IMR-90 (cell line): ENCODE data around the gene ST7. TPM values are rescaled to one million over a fixed set of nuclear protein-coding genes. Genes with fewer than 3 reads are reported as not detected.

Experiments used
- ATAC-seq: fragments of 200-7000 bp; cut with Tn5 transposase; 2 replicates; pipeline ENCODE4 v1.9.1; 2020; ENCODE audit warnings: low read depth, mild to moderate bottlenecking, moderate library complexity
- BruUV-seq: library from RNA; stranded (reverse); fragments of 400-500 nt; replicated peaks from 2 replicates; lab custom pipeline; 2021; lab: Mats Ljungman, UMichigan
- CTCF ChIA-PET: fragments of 300-600 bp; formaldehyde crosslinking; extraction: SDS; loops from one replicate; lab custom pipeline; 2021; ENCODE audit warnings: antibody characterized with exemption; lab: Yijun Ruan, JAX
- POLR2A ChIA-PET: fragments of 300-600 bp; sonication (Branson Sonifier 250); formaldehyde crosslinking; loops from one replicate; lab custom pipeline; 2022; ENCODE audit warnings: antibody characterized with exemption; ENCODE audit not compliant: unreplicated experiment; lab: Charles Lee
- DNase-seq: peaks from one replicate; pipeline ENCODE4 v3.0.0; 2013
- H2AFZ ChIP-seq: replicated peaks from 2 replicates; pipeline ENCODE3; 2013; ENCODE audit warnings: low read length, mild to moderate bottlenecking; ENCODE audit not compliant: poor library complexity
- H2AK5ac ChIP-seq: 2 replicates; pipeline ENCODE4 v1.6.1; 2013; ENCODE audit warnings: low read depth, low read length, inconsistent platforms
- H2AK9ac ChIP-seq: replicated peaks from 2 replicates; pipeline ENCODE3; 2013; ENCODE audit warnings: mild to moderate bottlenecking, low read depth, low read length, moderate library complexity; ENCODE audit not compliant: poor library complexity
- H2BK120ac ChIP-seq: 2 replicates; pipeline ENCODE4 v1.6.1; 2013; ENCODE audit warnings: low read depth, low read length, inconsistent platforms
- H2BK15ac ChIP-seq: 3 replicates; pipeline ENCODE4 v1.6.1; 2013; ENCODE audit warnings: low read depth, low read length, inconsistent platforms
- H2BK20ac ChIP-seq: 2 replicates; pipeline ENCODE4 v1.6.1; 2013; ENCODE audit warnings: low read depth, mild to moderate bottlenecking, inconsistent platforms, low read length, moderate library complexity
- H2BK5ac ChIP-seq: 2 replicates; pipeline ENCODE4 v1.6.1; 2013; ENCODE audit warnings: mild to moderate bottlenecking, low read depth, low read length, inconsistent platforms; ENCODE audit not compliant: poor library complexity, severe bottlenecking
- H3K14ac ChIP-seq: replicated peaks from 2 replicates; pipeline ENCODE4 v1.6.1; 2013; ENCODE audit warnings: low read depth, low read length, inconsistent platforms
- H3K18ac ChIP-seq: 2 replicates; pipeline ENCODE4 v1.6.1; 2013; ENCODE audit warnings: low read depth, low read length, control low read depth
- H3K23ac ChIP-seq: 2 replicates; pipeline ENCODE4 v1.6.1; 2013; ENCODE audit warnings: low read depth, low read length, inconsistent platforms
- H3K27ac ChIP-seq: 2 replicates; pipeline ENCODE4 v1.5.1; 2013; ENCODE audit warnings: mild to moderate bottlenecking, control low read depth, low read length; ENCODE audit not compliant: insufficient read depth
- H3K27me3 ChIP-seq: 2 replicates; pipeline ENCODE4 v1.6.1; 2013; ENCODE audit warnings: low read length; ENCODE audit not compliant: control insufficient read depth, insufficient read depth
- H3K36me3 ChIP-seq: 2 replicates; pipeline ENCODE4 v1.6.1; 2013; ENCODE audit warnings: low read length, mixed read lengths; ENCODE audit not compliant: control insufficient read depth, insufficient read depth
- H3K4ac ChIP-seq: 2 replicates; pipeline ENCODE4 v1.6.1; 2013; ENCODE audit warnings: low read depth, low read length, inconsistent platforms
- H3K4me1 ChIP-seq: 2 replicates; pipeline ENCODE4 v1.6.1; 2013; ENCODE audit warnings: low read length, mixed read lengths; ENCODE audit not compliant: control insufficient read depth, insufficient read depth
- H3K4me2 ChIP-seq: 2 replicates; pipeline ENCODE4 v1.6.1; 2013; ENCODE audit warnings: low read depth, mild to moderate bottlenecking, control low read depth, low read length, moderate library complexity
- H3K4me3 ChIP-seq: 2 replicates; pipeline ENCODE4 v1.5.1; 2013; ENCODE audit warnings: low read depth, mild to moderate bottlenecking, control low read depth, low read length, moderate library complexity; ENCODE audit not compliant: insufficient read depth
- H3K56ac ChIP-seq: 2 replicates; pipeline ENCODE4 v1.6.1; 2013; ENCODE audit warnings: low read length, inconsistent platforms; ENCODE audit not compliant: insufficient read depth; ENCODE audit errors: extremely low read depth
- H3K79me1 ChIP-seq, 2 experiments: 2 replicates each; pipeline ENCODE4 v1.6.1; 2013; ENCODE audit warnings: low read length in 2 of 2, inconsistent platforms in 1 of 2, low read depth in 1 of 2
- H3K9ac ChIP-seq: 2 replicates; pipeline ENCODE4 v1.6.1; 2013; ENCODE audit warnings: low read depth, low read length, control low read depth
- H3K9me1 ChIP-seq: 2 replicates; pipeline ENCODE4 v1.6.1; 2013; ENCODE audit warnings: low read length, inconsistent platforms; ENCODE audit not compliant: insufficient read depth
- H3K9me3 ChIP-seq: 2 replicates; pipeline ENCODE4 v1.6.1; 2013; ENCODE audit warnings: low read length; ENCODE audit not compliant: control insufficient read depth, insufficient read depth
- H4K20me1 ChIP-seq: 2 replicates; pipeline ENCODE4 v1.6.1; 2013; ENCODE audit warnings: low read length, inconsistent platforms; ENCODE audit not compliant: insufficient read depth
- H4K5ac ChIP-seq: 2 replicates; pipeline ENCODE4 v1.6.1; 2013; ENCODE audit warnings: mild to moderate bottlenecking, low read depth, low read length, control low read depth
- H4K8ac ChIP-seq, 2 experiments: 2 replicates each; pipeline ENCODE4 v1.6.1; 2013; ENCODE audit warnings: low read depth in 2 of 2, low read length in 2 of 2, control low read depth in 1 of 2, inconsistent platforms in 1 of 2
- H4K91ac ChIP-seq: 2 replicates; pipeline ENCODE4 v1.6.1; 2013; ENCODE audit warnings: low read depth, low read length, inconsistent platforms; ENCODE audit not compliant: insufficient read depth
- CEBPB ChIP-seq: IDR thresholded peaks from 2 replicates; pipeline ENCODE4 v1.6.1; 2012; ENCODE audit warnings: low read depth, low read length, improper control_type of control experiment
- WGBS, 2 experiments: methylation state at CpG; one replicate each; pipeline versions ENCODE4 v1.1.5 to v1.1.7; 2013; ENCODE audit warnings: missing lambda C conversion rate in 2 of 2; ENCODE audit not compliant: insufficient read length in 1 of 2; ENCODE audit errors: extremely low coverage in 2 of 2; 5-methylcytosine and 5-hydroxymethylcytosine counted together
- dilution Hi-C: fragments of 300-500 bp; cut with HindIII; formaldehyde crosslinking; loops from one replicate; pipeline ENCODE4 v1.14.3; 2018; ENCODE audit warnings: low sequenced_read_pairs; ENCODE audit not compliant: unreplicated experiment
- in situ Hi-C: fragments of 300-500 bp; cut with MboI; formaldehyde crosslinking; loops from 3 replicates; pipeline ENCODE4 v1.14.3; 2019; ENCODE audit warnings: low sequenced_read_pairs, inconsistent platforms, mixed read lengths
- intact Hi-C: fragments of 100-400 bp; cut with micrococcal nuclease; formaldehyde crosslinking; loops from 2 replicates; pipeline ENCODE4 v1.10.0; 2022
- polyA plus RNA-seq, 3 experiments: library from polyadenylated mRNA; depleted of rRNA; stranded (reverse); fragments of >200 nt; gene quantifications; 2 replicates each; pipeline ENCODE4 v1.2.3, GENCODE V29; 2012; ENCODE audit warnings: low replicate concordance in 1 of 3
- total RNA-seq: library from RNA; depleted of rRNA; stranded (reverse); fragments of >200 nt; gene quantifications from 2 replicates; pipeline ENCODE4 v1.2.3, GENCODE V29; 2012
- TF ChIP-seq, protein P1 (sequence below): fragments of 150-350 bp; IDR thresholded peaks from 2 replicates; pipeline ENCODE4 v1.6.1; 2016; ENCODE audit warnings: low read depth, mild to moderate bottlenecking, low read length, moderate library complexity, borderline replicate concordance

Gene ST7
- total and polyA plus RNA-seq, 2 of the 4 experiments (the other 2 are of a cell fraction): 18.6 to 26.0 TPM

DNA sequence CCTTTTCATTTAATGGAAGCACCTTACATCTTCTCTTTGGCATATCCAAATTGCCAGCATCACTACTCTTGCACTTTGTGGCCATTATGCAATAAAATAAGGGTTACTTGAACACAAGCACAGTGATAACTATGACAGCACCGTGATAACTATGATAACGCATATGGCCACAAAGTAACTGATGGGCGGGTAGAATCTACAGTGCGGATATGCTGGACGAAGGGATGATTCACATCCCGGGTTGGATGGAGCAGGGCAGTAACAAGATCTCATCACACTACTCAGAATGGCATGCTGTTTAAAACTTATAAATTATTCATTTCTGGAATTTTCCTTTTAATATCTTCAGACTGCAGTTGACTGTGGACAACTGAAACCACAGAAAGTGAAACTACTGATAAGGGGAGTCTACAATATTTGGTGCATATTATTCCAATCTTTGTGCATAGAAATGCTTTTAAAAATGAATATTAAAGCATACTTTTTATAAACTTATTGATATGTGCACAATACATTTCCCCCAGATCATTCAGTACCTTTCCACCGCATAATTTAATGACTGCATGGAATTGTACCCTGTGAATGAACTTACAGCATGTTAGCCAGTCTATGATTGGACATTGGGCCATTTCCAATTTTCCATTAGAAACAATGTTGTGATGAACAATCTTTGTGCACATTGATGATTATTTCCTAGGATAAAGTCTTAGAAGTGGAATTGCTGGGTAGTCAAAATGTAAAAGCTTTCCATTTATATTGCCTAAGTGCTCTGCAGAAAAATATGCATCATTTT lies 233.1 kb downstream of the ST7 start:
- Histone ChIP-seq H3K9ac (no peak overlapping the region), H2AK5ac (no peak overlapping the region), H3K23ac (no peak overlapping the region), H2BK5ac (peak overlapping the region; percentile 30), H2AFZ (no peak overlapping the region), H3K36me3 (peaks cover 7% of the 10 kb centered on the region; the same call in 1 of the 2 replicates), H3K9me3 (no peaks in the 10 kb centered on the region), H3K27me3 (no peaks in the 10 kb centered on the region), H4K91ac (no peak overlapping the region), H3K4ac (no peak overlapping the region), H4K20me1 (no peaks in the 10 kb centered on the region), H4K8ac (0 out of 4 replicates have a peak overlapping the region, but pooled peaks of 1 of the 2 experiments have one; percentile 15), H3K18ac (no peak overlapping the region), H3K56ac (no peak overlapping the region), H3K4me1 (0 out of 2 replicates have a peak, but pooled peaks cover 1% of the 10 kb centered on the region), H3K27ac (no peak overlapping the region), H3K79me1 (no peaks in the 10 kb centered on the region), H2BK20ac (no peak overlapping the region), H3K14ac (no peak overlapping the region), H4K5ac (no peak overlapping the region), H3K9me1 (peaks cover 4% of the 10 kb centered on the region; the same call in 1 of the 2 replicates), H2BK15ac (no peak overlapping the region), H3K4me3 (no peak overlapping the region), H3K4me2 (peak overlapping the region; percentile 46; the same call in 1 of the 2 replicates), H2AK9ac (no peak overlapping the region), H2BK120ac (no peak overlapping the region)
- BruUV-seq: no TSS peak
- TF ChIP-seq, protein P1, sequence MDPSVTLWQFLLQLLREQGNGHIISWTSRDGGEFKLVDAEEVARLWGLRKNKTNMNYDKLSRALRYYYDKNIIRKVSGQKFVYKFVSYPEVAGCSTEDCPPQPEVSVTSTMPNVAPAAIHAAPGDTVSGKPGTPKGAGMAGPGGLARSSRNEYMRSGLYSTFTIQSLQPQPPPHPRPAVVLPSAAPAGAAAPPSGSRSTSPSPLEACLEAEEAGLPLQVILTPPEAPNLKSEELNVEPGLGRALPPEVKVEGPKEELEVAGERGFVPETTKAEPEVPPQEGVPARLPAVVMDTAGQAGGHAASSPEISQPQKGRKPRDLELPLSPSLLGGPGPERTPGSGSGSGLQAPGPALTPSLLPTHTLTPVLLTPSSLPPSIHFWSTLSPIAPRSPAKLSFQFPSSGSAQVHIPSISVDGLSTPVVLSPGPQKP: no peak
- TF ChIP-seq CEBPB: 0 out of 2 replicates have a peak, but pooled peaks have one; percentile 38
- POLR2A ChIA-PET: interaction anchor here (0.6 kb wide), 1 partner anchor 224 kb away, joined by 3 read pairs; no protein-coding TSS in a partner anchor
- CTCF ChIA-PET: no interaction called here
- DNase-seq: peak; percentile 85
- intact Hi-C loops: no loop called here
- ATAC-seq: peak; percentile 86
- in situ Hi-C loops: no loop called here
- WGBS, 2 experiments: no CpG with 5 or more reads among the region's 7 CpGs
- dilution Hi-C loops: no loop called here
